GM18873 (cell line): Measurements from ENCODE around the gene NUP188.

Experiments used
- ATAC-seq: cut with Tn5 transposase; IDR thresholded peaks from one replicate; pipeline ENCODE4 v1.9.1; 2021; ENCODE audit warnings: mild to moderate bottlenecking, moderate library complexity, moderate number of reproducible peaks; ENCODE audit not compliant: unreplicated experiment, low FRiP score

Gene NUP188

DNA sequence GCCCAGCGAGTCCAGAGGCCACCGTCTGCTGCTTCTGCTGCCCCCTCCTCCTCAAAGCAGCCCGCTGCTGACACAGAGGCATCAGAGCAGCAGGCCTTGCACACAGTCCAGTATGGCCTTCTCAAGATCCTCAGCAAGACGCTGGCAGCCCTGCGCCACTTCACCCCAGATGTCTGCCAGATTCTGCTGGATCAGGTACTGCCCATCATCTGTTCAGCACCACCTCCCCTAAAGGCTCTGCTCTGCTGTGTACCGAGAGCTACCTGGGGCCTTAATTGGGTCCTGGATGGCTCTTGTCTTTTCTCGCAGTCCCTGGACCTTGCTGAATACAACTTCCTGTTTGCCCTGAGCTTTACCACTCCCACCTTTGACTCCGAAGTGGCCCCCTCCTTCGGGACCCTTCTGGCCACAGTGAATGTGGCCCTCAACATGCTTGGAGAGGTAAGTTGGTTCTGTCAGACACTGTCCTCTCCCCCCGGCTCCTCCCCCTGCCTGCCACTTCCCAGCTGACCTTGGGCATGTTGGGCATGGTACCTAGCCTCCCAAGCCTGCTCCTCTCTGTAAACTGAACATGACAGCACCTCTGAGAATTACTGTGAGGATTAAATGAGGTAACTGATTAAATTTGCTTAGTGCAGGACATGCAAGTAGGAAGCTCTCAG lies 58.0 kb downstream of the NUP188 start:
- ATAC-seq = no peak

GRCh38 chr9:129006328-129007034 lies 59.0 kb downstream of the NUP188 start:
- no peak for ATAC-seq

DNA sequence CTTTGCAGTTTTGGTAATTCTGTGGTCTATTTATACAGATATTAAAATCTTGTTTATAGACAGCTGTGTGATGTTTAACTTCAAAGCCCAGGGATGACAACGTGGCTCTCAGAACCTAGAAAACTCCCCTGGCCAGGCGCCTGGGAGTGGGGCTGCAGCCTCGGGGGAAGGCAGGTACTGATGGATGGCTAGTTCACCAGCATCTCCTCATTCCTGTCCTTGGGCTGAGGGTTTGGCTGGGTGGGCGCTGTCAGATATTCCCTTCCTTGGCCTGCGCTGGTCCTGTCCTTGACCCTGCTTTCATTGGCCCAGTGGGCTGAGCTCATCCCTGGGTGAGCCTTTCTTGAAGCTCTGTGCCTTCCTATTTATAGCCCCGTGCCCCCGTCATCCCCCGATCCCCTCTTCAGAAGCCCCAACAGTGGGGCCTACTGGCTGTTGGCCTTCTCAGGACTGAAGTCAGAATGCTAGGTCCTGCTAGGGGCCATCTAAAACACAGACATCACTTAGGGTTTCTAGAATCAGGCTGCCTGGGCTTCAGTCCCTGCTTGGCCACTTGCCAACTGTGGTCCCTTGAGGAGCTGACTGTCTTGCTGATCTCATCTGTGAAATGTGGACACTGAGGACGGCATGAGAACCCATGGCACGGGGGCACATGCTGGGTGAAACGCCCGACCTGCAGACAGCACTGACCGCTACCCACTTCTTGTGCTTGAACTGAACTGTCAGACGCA lies 59.7 kb downstream of the NUP188 start:
- ATAC-seq = no peak

DNA sequence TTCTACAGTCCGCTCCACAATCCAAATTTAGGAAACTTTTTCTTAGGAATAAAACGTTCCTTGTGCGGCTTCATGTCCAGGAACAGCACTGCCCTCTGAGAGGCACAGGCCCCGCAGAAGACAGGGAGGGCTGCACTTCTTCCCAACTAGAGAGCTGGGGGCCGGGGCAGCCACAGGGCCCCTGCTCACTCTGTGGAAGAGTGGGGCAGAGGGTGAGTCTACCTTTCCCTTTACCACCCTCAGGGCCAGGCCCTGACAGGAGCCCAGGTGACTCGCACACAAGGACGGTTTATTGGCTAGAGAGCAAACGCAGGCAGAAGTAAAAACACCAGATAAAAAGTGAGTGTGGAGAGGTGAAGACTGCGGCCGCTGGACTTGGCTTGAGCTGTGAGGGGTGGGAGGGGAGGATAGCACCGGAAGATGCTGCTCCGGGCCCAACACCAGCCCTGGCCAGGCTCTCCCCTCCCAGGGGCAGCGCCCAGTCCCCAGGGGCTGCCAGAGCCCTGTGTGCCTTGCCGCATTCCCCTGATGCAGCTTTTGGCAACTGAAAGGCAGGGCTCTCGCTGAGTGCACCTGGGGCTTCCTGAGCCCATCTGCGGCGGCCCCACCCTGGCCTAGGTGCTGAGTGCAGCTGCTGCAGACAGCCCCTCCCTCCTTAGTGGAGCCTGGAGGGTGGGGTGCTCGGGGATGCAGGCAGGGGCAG lies 60.4 kb downstream of the NUP188 start:
- no peak for ATAC-seq

DNA sequence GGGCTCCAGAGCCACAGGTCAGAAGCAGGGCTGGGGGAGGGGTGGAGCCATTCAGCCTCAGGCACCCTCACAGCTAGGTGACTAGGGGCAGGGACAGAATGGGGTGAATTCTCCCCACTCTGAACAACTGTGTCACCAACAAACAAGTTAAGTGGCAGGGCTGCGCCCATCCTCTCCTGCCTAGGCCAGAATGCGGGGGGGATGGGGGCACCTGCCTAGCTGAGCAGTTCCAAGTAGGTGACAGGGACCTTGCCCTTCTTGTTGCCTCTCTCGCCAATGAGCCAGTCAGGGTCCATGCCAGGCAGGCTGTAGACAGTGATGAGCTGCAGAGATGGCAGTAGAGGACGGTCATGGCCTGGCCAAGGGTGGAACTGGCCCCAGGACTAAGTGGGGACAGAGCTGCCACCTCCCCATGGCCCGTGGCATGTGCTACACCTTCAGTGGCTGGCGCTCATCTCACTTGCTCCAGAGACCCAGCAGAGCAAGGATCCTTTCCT lies 61.0 kb downstream of the NUP188 start:
- no peak for ATAC-seq

GRCh38 chr9:129008986-129009583 lies 61.6 kb downstream of the NUP188 start:
- ATAC-seq = no peak

GRCh38 chr9:129009584-129010141 lies 62.2 kb downstream of the NUP188 start:
- ATAC-seq = no peak

DNA sequence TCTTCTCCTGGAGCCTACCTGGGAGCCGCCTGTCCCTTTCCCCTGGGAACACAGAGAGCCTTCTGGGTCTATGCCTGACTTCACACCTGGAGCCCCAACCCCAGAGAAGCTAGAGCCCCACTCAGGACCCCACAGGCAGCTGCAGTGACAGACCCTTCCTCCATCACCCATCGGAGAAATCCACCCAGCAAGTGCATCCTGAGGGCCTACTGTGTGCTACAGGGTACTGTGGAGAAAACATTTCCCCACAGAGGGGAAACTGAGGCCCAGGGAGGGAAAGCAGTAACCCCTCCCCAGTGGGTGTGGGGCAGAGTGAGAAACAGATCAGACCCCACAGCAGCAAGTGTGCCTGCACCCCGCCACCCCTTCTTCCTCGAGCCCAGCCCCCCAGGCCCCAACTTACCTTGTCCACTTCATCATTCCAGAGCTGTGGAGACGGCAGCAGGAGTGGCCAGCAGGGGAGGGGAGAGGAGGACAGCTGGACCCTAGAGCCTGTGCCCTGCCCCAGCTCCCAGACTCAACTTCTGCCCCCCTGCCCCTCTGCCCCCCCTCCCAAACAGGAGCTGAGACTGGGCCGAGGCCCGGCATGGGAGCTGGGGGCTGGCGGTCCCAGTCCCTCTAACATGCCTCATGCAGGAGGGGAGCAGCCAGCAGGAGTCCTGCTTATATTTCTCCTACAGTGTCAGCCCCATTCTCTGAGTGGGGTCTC lies 62.9 kb downstream of the NUP188 start:
- ATAC-seq = no peak

GRCh38 chr9:129011170-129011569 lies 63.7 kb downstream of the NUP188 start:
- no peak for ATAC-seq

- no peak for ATAC-seq
Observed at GRCh38 chr9:129011761-129012181, 64.3 kb downstream of the NUP188 start.

- no peak for ATAC-seq
Observed at GRCh38 chr9:129012343-129012742, 64.8 kb downstream of the NUP188 start.

- no peak for ATAC-seq
Observed at GRCh38 chr9:129012893-129013448, 65.5 kb downstream of the NUP188 start.

GRCh38 chr9:129013674-129014073 lies 66.2 kb downstream of the NUP188 start:
- ATAC-seq = no peak

- no peak for ATAC-seq
Observed at GRCh38 chr9:129014124-129014523, 66.6 kb downstream of the NUP188 start.

- no peak for ATAC-seq
Observed at GRCh38 chr9:129014608-129015007, 67.1 kb downstream of the NUP188 start.

- peak; percentile 50 for ATAC-seq
Observed at GRCh38 chr9:129021091-129021490, 73.6 kb downstream of the NUP188 start.

DNA sequence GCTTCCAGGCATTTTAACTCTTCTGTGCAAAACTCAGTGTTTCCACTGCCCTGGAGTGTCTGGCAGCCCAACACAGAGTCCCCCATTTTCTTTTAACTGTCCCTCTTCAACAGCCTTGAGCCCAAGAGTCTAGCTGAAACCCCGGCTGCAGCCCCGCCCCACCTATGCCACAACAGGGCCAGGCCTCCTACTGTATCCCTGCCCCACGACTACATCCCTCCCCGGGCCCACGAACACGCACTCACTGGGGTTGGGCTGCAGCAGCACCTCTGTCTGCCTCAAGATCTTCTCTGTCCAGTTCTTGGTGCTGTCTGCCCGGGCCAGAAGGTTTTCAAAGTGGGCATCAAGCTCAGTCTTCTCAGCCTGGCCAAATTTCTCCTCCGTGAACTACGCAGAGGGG lies 74.5 kb downstream of the NUP188 start:
- no peak for ATAC-seq

DNA sequence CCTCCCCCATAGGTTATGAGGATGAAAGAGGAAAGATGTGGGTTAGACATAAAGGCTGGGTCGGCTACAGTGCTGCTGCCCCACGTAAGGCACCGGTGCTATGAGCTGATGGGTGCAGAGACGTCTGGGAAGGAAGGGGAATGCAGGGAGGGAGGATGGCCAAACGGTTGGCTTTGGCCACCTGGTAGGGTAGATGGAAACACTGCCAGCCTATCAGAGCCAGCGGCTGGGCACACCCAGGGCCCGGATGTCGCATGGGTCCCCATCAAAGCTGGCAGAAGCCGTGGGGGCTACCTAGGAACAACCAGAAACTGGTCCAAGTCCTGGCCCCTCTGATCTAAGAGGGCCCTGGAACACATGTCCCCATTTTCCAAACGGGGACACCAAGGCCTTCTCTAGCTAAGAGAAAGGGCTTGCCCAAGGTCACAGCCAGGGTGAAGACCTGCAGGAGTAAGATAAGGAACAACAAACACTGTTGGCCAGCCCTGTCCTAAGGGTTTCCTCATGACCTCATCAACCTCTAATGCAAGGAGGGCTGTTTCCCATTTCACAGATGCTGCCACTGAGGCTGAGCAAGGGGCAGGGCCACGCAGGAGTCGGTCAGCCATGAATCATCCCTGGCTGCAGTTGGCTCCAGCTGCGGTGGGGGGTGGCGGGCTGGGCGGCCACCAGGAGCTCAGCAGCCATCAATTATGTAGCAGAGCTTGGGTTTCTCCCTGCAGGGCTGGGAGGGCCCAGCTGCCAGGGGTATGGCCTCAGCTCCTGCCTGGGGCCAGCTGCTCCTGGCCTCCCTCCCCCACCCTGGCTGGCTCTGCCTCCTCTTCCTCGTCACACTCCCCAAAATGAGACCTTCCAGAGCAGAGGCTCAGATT lies 75.8 kb downstream of the NUP188 start:
- no peak for ATAC-seq
